ENCODE data around the gene SPATA19. TPM values are rescaled to one million over a fixed set of nuclear protein-coding genes. Genes with fewer than 3 reads are reported as not detected.

SPATA19 gene, protein sequence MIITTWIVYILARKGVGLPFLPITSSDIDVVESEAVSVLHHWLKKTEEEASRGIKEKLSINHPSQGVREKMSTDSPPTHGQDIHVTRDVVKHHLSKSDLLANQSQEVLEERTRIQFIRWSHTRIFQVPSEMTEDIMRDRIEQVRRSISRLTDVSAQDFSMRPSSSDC
- not detected in 2 replicates for total RNA-seq

DNA sequence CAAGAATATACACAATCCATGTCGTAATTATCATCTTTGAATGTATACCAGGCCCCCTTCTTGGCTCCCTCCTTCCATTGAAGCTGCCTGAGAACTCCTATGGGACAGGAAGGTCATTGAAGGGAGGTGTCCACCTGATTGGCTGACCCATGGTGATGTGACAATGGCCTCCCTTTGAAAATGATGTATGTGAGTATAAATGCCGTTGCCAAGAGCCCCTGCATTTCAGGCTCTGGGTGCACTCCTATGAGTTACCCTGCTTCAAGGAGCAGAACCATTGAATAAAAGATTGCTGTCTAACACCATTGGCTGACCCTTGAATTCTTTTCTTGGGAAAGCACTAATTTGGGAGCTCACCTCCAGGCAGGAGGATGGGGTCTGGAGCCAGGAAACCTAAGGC is at the start of gene SPATA19:
SPATA19 (minus strand) TSS at position 101 of the 400 bp plus-strand sequence; CDS start at position 34, 67 bp downstream.

Other genes with a start within 250 kb of the SPATA19 start
- 0.15 and 0.66 TPM in 2 replicates for gene IGSF9B, start 111.5 kb upstream of the SPATA19 start, total RNA-seq
- gene JAM3, start 223.6 kb upstream of the SPATA19 start, total RNA-seq: 79.3 and 105 TPM in 2 replicates

Measured in smooth muscle cell of trachea (primary cell).